ENCODE measurements around the gene SLC35A1.

GRCh38 chr6:87534377-87535047, 61.7 kb downstream of the SLC35A1 start:
- TF ChIP-seq CTCF (conservative IDR thresholded peaks at IDR 0.05; ENCODE audit: low read depth, low read length): no peak
- no peak for TF ChIP-seq EZH2phosphoT487 (IDR thresholded peaks at IDR 0.05; ENCODE audit: borderline replicate concordance, low read length)
